ENCODE results near the gene CNTNAP2. TPM values are rescaled to one million over a fixed set of nuclear protein-coding genes. Genes with fewer than 3 reads are reported as not detected.

The CNTNAP2 gene
- total and polyA plus RNA-seq, 2 of the 8 experiments (the other 6 are each of a cell fraction or from before 2014, with no cell fraction given) = 27.9 to 71.0 TPM

DNA sequence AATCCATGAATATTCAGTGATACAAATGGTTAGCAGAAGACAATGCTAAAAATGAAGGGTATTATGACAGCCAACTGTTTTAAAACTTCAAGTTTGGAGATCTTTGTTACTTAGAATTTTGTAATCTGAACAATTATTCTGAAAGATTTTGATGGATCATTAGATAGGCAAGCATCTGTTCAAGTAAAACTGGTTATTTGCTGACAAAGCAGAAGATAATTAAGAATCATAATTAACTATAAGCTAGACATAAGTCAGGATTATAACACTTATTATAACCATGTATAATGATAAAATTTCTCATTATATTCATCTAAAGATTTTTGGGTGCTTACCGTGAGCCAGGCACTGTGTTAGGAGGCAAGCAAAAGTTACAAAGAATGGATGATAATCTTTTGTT lies 1145.1 kb downstream of the CNTNAP2 start:
- Histone ChIP-seq H3K56ac (replicated peaks; ENCODE audit: insufficient read length, low read depth, low read length) (no peak overlapping the region), H3K79me2 (ENCODE audit: control insufficient read depth in 1 of 2, insufficient read depth in 2 of 2, low read length in 2 of 2) (no peaks in the 10 kb centered on the region), H2BK5ac (ENCODE audit: low read depth, low read length) (no peak overlapping the region), H2BK12ac (ENCODE audit: low read depth, low read length) (no peak overlapping the region), H2BK120ac (replicated peaks; ENCODE audit: low read depth, low read length) (no peak overlapping the region), H3K4ac (replicated peaks; ENCODE audit: insufficient read length, low read depth, low read length) (no peak overlapping the region), H3K18ac (ENCODE audit: extremely low read depth, low read length) (no peak overlapping the region), H3K23ac (ENCODE audit: insufficient read length) (no peak overlapping the region), H2BK20ac (ENCODE audit: low read length) (no peak overlapping the region), H4K5ac (ENCODE audit: insufficient read length, low read depth, low read length) (no peak overlapping the region), H4K91ac (replicated peaks; ENCODE audit: insufficient read length, low read length) (no peak overlapping the region), H3K9me3 (ENCODE audit: insufficient read depth in 2 of 2, low read depth in 1 of 2, low read length in 1 of 2) (no peaks in the 10 kb centered on the region), H4K8ac (ENCODE audit: extremely low read depth, insufficient read depth, low read length) (no peak overlapping the region), H3K36me3 (ENCODE audit: control insufficient read depth in 2 of 4, insufficient read depth in 4 of 4, low read length in 3 of 4) (no peaks in the 10 kb centered on the region), H3K14ac (ENCODE audit: insufficient read length) (no peak overlapping the region), H2AK5ac (ENCODE audit: low read depth, low read length) (no peak overlapping the region), H3K23me2 (ENCODE audit: low read depth, low read length) (no peaks in the 10 kb centered on the region; the same call in 1 of the 2 replicates), H3K4me1 (replicated peaks in 1 of 4; ENCODE audit: control insufficient read depth in 3 of 4, insufficient read depth in 4 of 4, low read length in 3 of 4) (no peaks in the 10 kb centered on the region), H4K20me1 (replicated peaks in 1 of 2; ENCODE audit: control insufficient read depth in 1 of 2, insufficient read depth in 2 of 2, low read length in 2 of 2) (no peaks in the 10 kb centered on the region), H3K4me3 (ENCODE audit: extremely low read depth in 1 of 4, insufficient read depth in 2 of 4, low read depth in 3 of 4, low read length in 4 of 4) (no peak overlapping the region), H3K9ac (replicated peaks in 1 of 4; ENCODE audit: extremely low read depth in 1 of 4, low read depth in 3 of 4, low read length in 3 of 4) (no peak overlapping the region), H2AFZ (ENCODE audit: low read length) (no peak overlapping the region), H2BK15ac (ENCODE audit: low read length) (no peak overlapping the region), H3K79me1 (ENCODE audit: low read depth, low read length) (no peaks in the 10 kb centered on the region), H3K27ac (ENCODE audit: low read depth, low read length) (no peak overlapping the region), H3K27me3 (replicated peaks in 1 of 4; ENCODE audit: control insufficient read depth in 3 of 4, extremely low read depth in 1 of 4, insufficient read depth in 3 of 4, low read length in 3 of 4) (no peaks in the 10 kb centered on the region), H3K4me2 (ENCODE audit: insufficient read depth in 1 of 2, low read depth in 2 of 2, low read length in 2 of 2) (no peak overlapping the region)
- 89% methylated on average over 1 of the region's 1 CpG; no CpG with 5 or more reads in 1 of the 2 experiments for WGBS, 2 experiments (ENCODE audit: extremely low coverage in 1 of 2, insufficient coverage in 1 of 2, insufficient read length in 1 of 2, insufficient replicate concordance in 2 of 2, low coverage in 1 of 2, low lambda C conversion rate in 2 of 2, missing lambda C conversion rate in 1 of 2)
- DNase-seq (ENCODE audit: low read depth in 1 of 2, low spot score in 2 of 2) (no peak), FAIRE-seq (no peak)
- ChIA-PET CTCF (ENCODE audit: partially characterized antibody) (interaction anchor here (1.4 kb wide), 1 partner anchor 12 kb away, joined by 6 read pairs; no protein-coding TSS in a partner anchor), POLR2A (ENCODE audit: partially characterized antibody) (no interaction called here)
- TF ChIP-seq TAF7 (optimal IDR thresholded peaks at IDR 0.05; ENCODE audit: borderline replicate concordance, low read depth, low read length) (no peak), PHF8 (conservative IDR thresholded peaks at IDR 0.05; ENCODE audit: low read depth, low read length) (no peak)
